Endothelial cell of umbilical vein (primary cell): ENCODE results near the gene CHCHD5. TPM values are rescaled to one million over a fixed set of nuclear protein-coding genes. Genes with fewer than 3 reads are reported as not detected.

Source experiments
- BruUV-seq: library from RNA; stranded (reverse); fragments of 400-500 nt; replicated peaks from 2 replicates; lab custom pipeline; 2021; lab: Mats Ljungman, UMichigan
- CTCF ChIA-PET: fragments of 300-600, 350-600 bp; sonication (Branson Sonifier 250); formaldehyde crosslinking; loops from one replicate; lab custom pipeline; 2021; ENCODE audit warnings: antibody characterized with exemption, inconsistent platforms; lab: Charles Lee
- POLR2A ChIA-PET: fragments of 300-600, 350-600 bp; sonication (Branson Sonifier 250); formaldehyde crosslinking; loops from one replicate; lab custom pipeline; 2021; ENCODE audit warnings: antibody characterized with exemption, inconsistent platforms; lab: Charles Lee
- DNase-seq: peaks from one replicate; pipeline ENCODE4 v3.0.0-alpha.2; 2011; ENCODE audit warnings: low read depth, low spot score
- FAIRE-seq: peaks from 2 replicates; lab custom pipeline; 2011; peaks lifted over from hg19 to GRCh38; lab: Jason Lieb, UNC
- H2AFZ ChIP-seq: 2 replicates; pipeline ENCODE4 v1.6.0; 2012; ENCODE audit warnings: low read depth, low read length, control low read depth, inconsistent platforms
- H3K27ac ChIP-seq: 2 replicates; pipeline ENCODE4 v1.5.1; 2011; ENCODE audit warnings: low read depth, mild to moderate bottlenecking, control low read depth, low read length, moderate library complexity; ENCODE audit not compliant: insufficient read depth
- H3K27me3 ChIP-seq, 2 experiments: 2 replicates each; pipeline versions ENCODE4 v1.6.0 to v1.6.1; 2011; ENCODE audit warnings: low read length in 2 of 2, mixed read lengths in 1 of 2; ENCODE audit not compliant: control insufficient read depth in 2 of 2, insufficient read depth in 2 of 2
- H3K36me3 ChIP-seq, 2 experiments: 2 replicates in 1 of 2; 3 replicates in 1 of 2; pipeline ENCODE4 v1.5.1; 2011; ENCODE audit warnings: low read length in 2 of 2, mild to moderate bottlenecking in 1 of 2, moderate library complexity in 1 of 2; ENCODE audit not compliant: control insufficient read depth in 2 of 2, insufficient read depth in 2 of 2; ENCODE audit errors: extremely low read depth in 1 of 2
- H3K4me1 ChIP-seq: 3 replicates; pipeline ENCODE4 v1.5.1; 2011; ENCODE audit warnings: mild to moderate bottlenecking, low read length; ENCODE audit not compliant: control insufficient read depth, insufficient read depth; ENCODE audit errors: extremely low read depth
- H3K4me2 ChIP-seq: 2 replicates; pipeline ENCODE4 v1.6.1; 2011; ENCODE audit warnings: low read length, control low read depth, mixed read lengths; ENCODE audit not compliant: insufficient read depth
- H3K4me3 ChIP-seq, 3 experiments: fragments of 200-600 bp in 1 of 3; sonication (generic), shearing (Covaris generic) in 1 of 3; replicated peaks in 1 of 3; 2 replicates each; pipeline ENCODE4 v1.5.1; 2011 to 2016; ENCODE audit warnings: control low read depth in 3 of 3, low read length in 3 of 3, mild to moderate bottlenecking in 2 of 3, inconsistent platforms in 1 of 3, low read depth in 1 of 3, moderate library complexity in 1 of 3; ENCODE audit not compliant: insufficient read depth in 1 of 3
- H3K79me2 ChIP-seq: 2 replicates; pipeline ENCODE4 v1.6.0; 2012; ENCODE audit warnings: low read length, inconsistent platforms; ENCODE audit not compliant: control insufficient read depth, insufficient read depth
- H3K9ac ChIP-seq: replicated peaks from 2 replicates; pipeline ENCODE3; 2011; ENCODE audit warnings: low read length, control low read depth; ENCODE audit not compliant: insufficient read depth; ENCODE audit errors: extremely low read depth
- H3K9me1 ChIP-seq: replicated peaks from 3 replicates; pipeline ENCODE4 v1.6.0; 2011; ENCODE audit warnings: mild to moderate bottlenecking, low read length; ENCODE audit not compliant: control insufficient read depth, insufficient read depth; ENCODE audit errors: extremely low read depth
- H3K9me3 ChIP-seq: replicated peaks from 2 replicates; pipeline ENCODE4 v1.5.1; 2012; ENCODE audit warnings: low read length, inconsistent platforms; ENCODE audit not compliant: control insufficient read depth, insufficient read depth
- H4K20me1 ChIP-seq: replicated peaks from 2 replicates; pipeline ENCODE3; 2011; ENCODE audit warnings: mild to moderate bottlenecking, low read length; ENCODE audit not compliant: control insufficient read depth, insufficient read depth; ENCODE audit errors: extremely low read depth
- CTCF ChIP-seq, 2 donors: IDR thresholded peaks; 1 replicate in 1 of 2; 2 replicates in 1 of 2; pipeline ENCODE4 v1.5.1; 2011; ENCODE audit warnings: low read length in 2 of 2, mild to moderate bottlenecking in 2 of 2, moderate library complexity in 2 of 2, control low read depth in 1 of 2, inconsistent platforms in 1 of 2, low read depth in 1 of 2; ENCODE audit not compliant: insufficient read depth in 1 of 2; ENCODE audit errors: extremely low read depth in 1 of 2
- EZH2 ChIP-seq: IDR thresholded peaks from 2 replicates; pipeline ENCODE4 v1.6.1; 2012; ENCODE audit warnings: borderline replicate concordance, low read depth, mild to moderate bottlenecking, moderate library complexity, low read length, inconsistent platforms; ENCODE audit not compliant: severe bottlenecking
- FOS ChIP-seq: IDR thresholded peaks from 2 replicates; pipeline ENCODE4 v1.6.1; 2011; ENCODE audit warnings: mild to moderate bottlenecking, low read length, moderate library complexity, borderline replicate concordance; ENCODE audit not compliant: insufficient read depth
- GATA2 ChIP-seq: IDR thresholded peaks from 2 replicates; pipeline ENCODE4 v1.7.0; 2011; ENCODE audit warnings: low read depth, mild to moderate bottlenecking, moderate library complexity, mixed read lengths, low read length; ENCODE audit not compliant: insufficient read length, insufficient read depth
- JUN ChIP-seq: IDR thresholded peaks from 2 replicates; pipeline ENCODE4 v1.6.1; 2011; ENCODE audit warnings: borderline replicate concordance, low read depth; ENCODE audit not compliant: insufficient read length, insufficient read depth
- MAX ChIP-seq: IDR thresholded peaks from 2 replicates; pipeline ENCODE4 v1.6.1; 2011; ENCODE audit not compliant: insufficient read depth, insufficient read length
- MYC ChIP-seq: IDR thresholded peaks from one replicate; pipeline ENCODE4 v1.6.1; 2011; ENCODE audit warnings: mild to moderate bottlenecking, low read depth, low read length
- POLR2A ChIP-seq: IDR thresholded peaks from 2 replicates; pipeline ENCODE4 v1.6.1; 2012; ENCODE audit warnings: low read depth, mild to moderate bottlenecking, control low read depth, low read length
- POLR2AphosphoS5 ChIP-seq: IDR thresholded peaks from 2 replicates; pipeline ENCODE4 v1.6.1; 2012; ENCODE audit warnings: low read depth, mild to moderate bottlenecking, control low read depth, low read length, moderate library complexity; ENCODE audit not compliant: insufficient read depth
- dilution Hi-C: fragments of 300-500 bp; cut with MboI; formaldehyde crosslinking; loops from one replicate; pipeline ENCODE4 v1.15.0; 2019; ENCODE audit warnings: low sequenced_read_pairs; ENCODE audit not compliant: extremely low pct_ligation_motif_present
- intact Hi-C: fragments of 100-400 bp; cut with micrococcal nuclease; formaldehyde crosslinking; loops from one replicate; pipeline ENCODE4 v1.10.0; 2022
- polyA plus RNA-seq, 4 experiments: library from polyadenylated mRNA; depleted of rRNA in 3 of 4; stranded (reverse) in 3 of 4; unstranded in 1 of 4; fragments of >200 nt; gene quantifications; 2 replicates each; pipeline versions ENCODE4 v1.2.1 to v1.2.3, GENCODE V29; 2011 to 2012; ENCODE audit warnings: missing spikeins in 1 of 4
- total RNA-seq: library from RNA; stranded (reverse); gene quantifications from 2 replicates; pipeline ENCODE4 v1.2.3, GENCODE V29; 2021

The CHCHD5 gene
- total and polyA plus RNA-seq, 2 donors (not counting 3 experiments of a cell fraction or from before 2014, with no cell fraction given): 22.2 to 44.7 TPM

GRCh38 chr2:112577756-112578155 is 6.7 kb upstream of the CHCHD5 start:
- dilution Hi-C loops: no loop called here
- FAIRE-seq: no peak
- CTCF ChIA-PET: interaction anchor here (0.9 to 1.5 kb wide), 3 partner anchors 22 to 456 kb away, joined by 3 to 6 read pairs (median 4); no protein-coding TSS in a partner anchor

More at GRCh38 chr2:112577756-112578155, 6.7 kb upstream of the CHCHD5 start:
- Histone ChIP-seq H2AFZ (no peak overlapping the region), H3K4me2 (no peak overlapping the region), H3K9me3 (no peaks in the 10 kb centered on the region), H3K79me2 (no peaks in the 10 kb centered on the region), H4K20me1 (no peaks in the 10 kb centered on the region), H3K9ac (no peak overlapping the region), H3K9me1 (no peaks in the 10 kb centered on the region), H3K4me1 (peaks cover 2% of the 10 kb centered on the region), H3K4me3 (no peak overlapping the region), H3K27me3 (no peaks in the 10 kb centered on the region), H3K27ac (no peak overlapping the region), H3K36me3 (peaks cover 12 to 16% of the 10 kb centered on the region in 2 experiments)
- TF ChIP-seq POLR2AphosphoS5 (no peak), CTCF (IDR thresholded peaks at IDR 0.05; ENCODE audit: extremely low read depth in 1 of 2, insufficient read depth in 1 of 2, low read depth in 1 of 2, low read length in 2 of 2) (no peak), MYC (no peak), FOS (no peak), GATA2 (no peak), EZH2 (no peak), MAX (no peak), POLR2A (no peak), JUN (no peak)
- intact Hi-C loops: no loop called here
- no peak for DNase-seq
- BruUV-seq: no TSS peak
- POLR2A ChIA-PET: no interaction called here
